ENCODE measurements around the gene RAPGEF3. TPM values are rescaled to one million over a fixed set of nuclear protein-coding genes. Genes with fewer than 3 reads are reported as not detected.

Gene RAPGEF3
- total RNA-seq, 1 donor from 2014 or later: 4.9 TPM

- no peak for DNase-seq (ENCODE audit: extremely low spot score, unreplicated experiment)
- Mint-ChIP-seq H3K4me3 (no peak overlapping the region), H3K27ac (no peak overlapping the region), H3K4me1 (ENCODE audit: unreplicated experiment) (peaks cover 27% of the 10 kb centered on the region), H3K36me3 (no peaks in the 10 kb centered on the region), H3K9me3 (no peaks in the 10 kb centered on the region), H3K27me3 (no peaks in the 10 kb centered on the region)
- TF ChIP-seq, protein P1, sequence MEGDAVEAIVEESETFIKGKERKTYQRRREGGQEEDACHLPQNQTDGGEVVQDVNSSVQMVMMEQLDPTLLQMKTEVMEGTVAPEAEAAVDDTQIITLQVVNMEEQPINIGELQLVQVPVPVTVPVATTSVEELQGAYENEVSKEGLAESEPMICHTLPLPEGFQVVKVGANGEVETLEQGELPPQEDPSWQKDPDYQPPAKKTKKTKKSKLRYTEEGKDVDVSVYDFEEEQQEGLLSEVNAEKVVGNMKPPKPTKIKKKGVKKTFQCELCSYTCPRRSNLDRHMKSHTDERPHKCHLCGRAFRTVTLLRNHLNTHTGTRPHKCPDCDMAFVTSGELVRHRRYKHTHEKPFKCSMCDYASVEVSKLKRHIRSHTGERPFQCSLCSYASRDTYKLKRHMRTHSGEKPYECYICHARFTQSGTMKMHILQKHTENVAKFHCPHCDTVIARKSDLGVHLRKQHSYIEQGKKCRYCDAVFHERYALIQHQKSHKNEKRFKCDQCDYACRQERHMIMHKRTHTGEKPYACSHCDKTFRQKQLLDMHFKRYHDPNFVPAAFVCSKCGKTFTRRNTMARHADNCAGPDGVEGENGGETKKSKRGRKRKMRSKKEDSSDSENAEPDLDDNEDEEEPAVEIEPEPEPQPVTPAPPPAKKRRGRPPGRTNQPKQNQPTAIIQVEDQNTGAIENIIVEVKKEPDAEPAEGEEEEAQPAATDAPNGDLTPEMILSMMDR (conservative IDR thresholded peaks at IDR 0.05): no peak
These were observed 22.5 kb downstream of the RAPGEF3 start for GRCh38 chr12:47736216-47736615.

- H3K4me3 Mint-ChIP-seq: no peak overlapping the region
- H3K27ac Mint-ChIP-seq: peak overlapping the region; percentile 41
- DNase-seq (ENCODE audit: extremely low spot score, unreplicated experiment): no peak
These were observed 23.0 kb downstream of the RAPGEF3 start for GRCh38 chr12:47735649-47736048.

GRCh38 chr12:47734725-47735480 is 23.8 kb downstream of the RAPGEF3 start:
- Mint-ChIP-seq H3K36me3 (no peaks in the 10 kb centered on the region), H3K4me3 (peak overlapping the region; percentile 57), H3K27me3 (no peaks in the 10 kb centered on the region), H3K4me1 (ENCODE audit: unreplicated experiment) (peaks cover 35% of the 10 kb centered on the region), H3K9me3 (no peaks in the 10 kb centered on the region), H3K27ac (peak overlapping the region; percentile 32)
- DNase-seq (ENCODE audit: extremely low spot score, unreplicated experiment): no peak
- TF ChIP-seq, protein P1 (conservative IDR thresholded peaks at IDR 0.05): no peak

More at GRCh38 chr12:47735649-47736048, 23.0 kb downstream of the RAPGEF3 start:
- H3K9me3 Mint-ChIP-seq: no peaks in the 10 kb centered on the region
- H3K4me1 Mint-ChIP-seq (ENCODE audit: unreplicated experiment): peaks cover 27% of the 10 kb centered on the region
- TF ChIP-seq, protein P1 (conservative IDR thresholded peaks at IDR 0.05): no peak
- H3K27me3 Mint-ChIP-seq: no peaks in the 10 kb centered on the region
- no peaks in the 10 kb centered on the region for H3K36me3 Mint-ChIP-seq

DNA sequence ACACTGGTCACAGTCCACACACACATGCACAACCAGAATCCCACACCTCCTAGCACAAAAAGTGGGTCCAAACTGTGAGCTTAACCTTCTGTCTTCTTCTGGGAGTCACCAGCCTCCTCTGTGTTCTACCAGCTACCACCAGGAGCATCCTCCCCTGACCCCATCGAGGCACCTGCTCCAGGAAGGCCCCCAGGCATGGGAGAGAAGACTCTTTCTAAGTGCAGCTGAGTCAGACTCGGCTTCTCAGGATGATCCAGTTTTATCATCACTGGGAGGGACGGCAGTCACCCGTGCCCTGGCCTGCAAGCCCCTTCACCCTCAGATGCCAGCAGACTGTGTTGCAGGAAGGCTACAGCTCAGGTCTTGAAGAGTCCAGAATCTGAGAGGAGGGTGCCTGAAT is 25.5 kb downstream of the RAPGEF3 start:
- H3K4me1 Mint-ChIP-seq (ENCODE audit: unreplicated experiment): peaks cover 41% of the 10 kb centered on the region
- H3K36me3 Mint-ChIP-seq: no peaks in the 10 kb centered on the region
- H3K4me3 Mint-ChIP-seq: no peak overlapping the region
- DNase-seq (ENCODE audit: extremely low spot score, unreplicated experiment): no peak
- no peaks in the 10 kb centered on the region for H3K9me3 Mint-ChIP-seq
- no peak overlapping the region for H3K27ac Mint-ChIP-seq
- H3K27me3 Mint-ChIP-seq: no peaks in the 10 kb centered on the region
- TF ChIP-seq, protein P1 (conservative IDR thresholded peaks at IDR 0.05): no peak

GRCh38 chr12:47732504-47732903 is 26.2 kb downstream of the RAPGEF3 start:
- no peak overlapping the region for H3K4me3 Mint-ChIP-seq
- no peaks in the 10 kb centered on the region for H3K36me3 Mint-ChIP-seq
- no peaks in the 10 kb centered on the region for H3K9me3 Mint-ChIP-seq
- no peaks in the 10 kb centered on the region for H3K27me3 Mint-ChIP-seq
- H3K27ac Mint-ChIP-seq: no peak overlapping the region
- no peak for DNase-seq (ENCODE audit: extremely low spot score, unreplicated experiment)
- TF ChIP-seq, protein P1 (conservative IDR thresholded peaks at IDR 0.05): no peak
- peaks cover 46% of the 10 kb centered on the region for H3K4me1 Mint-ChIP-seq (ENCODE audit: unreplicated experiment)

Measured in type B pancreatic cell (in vitro differentiated cells).